Fibroblast of lung (primary cell): ENCODE data around the gene FSTL5. TPM values are rescaled to one million over a fixed set of nuclear protein-coding genes. Genes with fewer than 3 reads are reported as not detected.

Experiments used
- DNase-seq, 2 donors: peaks; one replicate each; pipeline versions ENCODE4 v3.0.0 to v3.0.0-alpha.2; 2010; ENCODE audit warnings: low read depth in 2 of 2
- H2AFZ ChIP-seq: 2 replicates; pipeline ENCODE4 v1.5.1; 2012; ENCODE audit warnings: low read length, control low read depth, inconsistent platforms
- H3K27ac ChIP-seq: 2 replicates; pipeline ENCODE4 v1.5.1; 2011; ENCODE audit warnings: low read length, control low read depth; ENCODE audit not compliant: insufficient read depth
- H3K27me3 ChIP-seq: 2 replicates; pipeline ENCODE4 v1.5.1; 2011; ENCODE audit warnings: mild to moderate bottlenecking, low read length; ENCODE audit not compliant: control insufficient read depth, insufficient read depth
- H3K36me3 ChIP-seq: 2 replicates; pipeline ENCODE4 v1.5.1; 2011; ENCODE audit warnings: low read length; ENCODE audit not compliant: control insufficient read depth, insufficient read depth
- H3K4me1 ChIP-seq: 2 replicates; pipeline ENCODE4 v1.5.1; 2011; ENCODE audit warnings: low read length; ENCODE audit not compliant: control insufficient read depth, insufficient read depth; ENCODE audit errors: extremely low read depth
- H3K4me2 ChIP-seq: 2 replicates; pipeline ENCODE4 v1.5.1; 2011; ENCODE audit warnings: low read length, control low read depth; ENCODE audit not compliant: insufficient read depth; ENCODE audit errors: extremely low read depth
- H3K4me3 ChIP-seq, 4 experiments: fragments of 200-600 bp in 1 of 4; sonication (generic) in 1 of 4; replicated peaks in 1 of 4; 2 replicates each; pipeline ENCODE4 v1.5.1; 2011 to 2016; ENCODE audit warnings: low read length in 4 of 4, low read depth in 3 of 4, mild to moderate bottlenecking in 3 of 4, control low read depth in 2 of 4, inconsistent platforms in 1 of 4, mixed read lengths in 1 of 4; ENCODE audit not compliant: insufficient read depth in 1 of 4; ENCODE audit errors: control extremely low read depth in 1 of 4
- H3K79me2 ChIP-seq: 2 replicates; pipeline ENCODE4 v1.5.1; 2012; ENCODE audit warnings: mild to moderate bottlenecking, low read length, inconsistent platforms; ENCODE audit not compliant: control insufficient read depth, insufficient read depth
- H3K9ac ChIP-seq: 2 replicates; pipeline ENCODE4 v1.5.1; 2011; ENCODE audit warnings: mild to moderate bottlenecking, low read length, control low read depth; ENCODE audit not compliant: insufficient read depth
- H3K9me3 ChIP-seq: 2 replicates; pipeline ENCODE4 v1.5.1; 2012; ENCODE audit warnings: low read depth, low read length; ENCODE audit not compliant: control insufficient read depth, insufficient read depth
- H4K20me1 ChIP-seq: 2 replicates; pipeline ENCODE4 v1.5.1; 2011; ENCODE audit warnings: low read length; ENCODE audit not compliant: control insufficient read depth, insufficient read depth; ENCODE audit errors: extremely low read depth
- EZH2 ChIP-seq: IDR thresholded peaks from 2 replicates; pipeline ENCODE4 v1.5.1; 2012; ENCODE audit warnings: low read length, control low read depth, mild to moderate bottlenecking; ENCODE audit errors: missing control alignments
- polyA plus RNA-seq, 2 donors: library from polyadenylated mRNA; depleted of rRNA in 1 of 2; stranded (reverse) in 1 of 2; unstranded in 1 of 2; fragments of >200 nt; gene quantifications; 2 replicates each; pipeline ENCODE4 v1.2.1, GENCODE V29; 2011 to 2012; ENCODE audit warnings: missing spikeins in 1 of 2
- total RNA-seq: library from RNA; depleted of rRNA; stranded (reverse); fragments of >200 nt; gene quantifications from 2 replicates; pipeline ENCODE4 v1.2.1, GENCODE V29; 2014
- TF ChIP-seq, protein P1 (sequence below), 2 donors: IDR thresholded peaks in 1 of 2; conservative IDR thresholded peaks in 1 of 2; 1 replicate in 1 of 2; 2 replicates in 1 of 2; pipeline ENCODE4 v1.5.1; 2011 to 2012; ENCODE audit warnings: low read length in 2 of 2, control low read depth in 1 of 2, inconsistent platforms in 1 of 2, low read depth in 1 of 2, mild to moderate bottlenecking in 1 of 2

Gene FSTL5
- total and polyA plus RNA-seq, 2 donors (not counting 1 experiment from before 2014, with no cell fraction given): 0.11 to 0.33 TPM

DNA sequence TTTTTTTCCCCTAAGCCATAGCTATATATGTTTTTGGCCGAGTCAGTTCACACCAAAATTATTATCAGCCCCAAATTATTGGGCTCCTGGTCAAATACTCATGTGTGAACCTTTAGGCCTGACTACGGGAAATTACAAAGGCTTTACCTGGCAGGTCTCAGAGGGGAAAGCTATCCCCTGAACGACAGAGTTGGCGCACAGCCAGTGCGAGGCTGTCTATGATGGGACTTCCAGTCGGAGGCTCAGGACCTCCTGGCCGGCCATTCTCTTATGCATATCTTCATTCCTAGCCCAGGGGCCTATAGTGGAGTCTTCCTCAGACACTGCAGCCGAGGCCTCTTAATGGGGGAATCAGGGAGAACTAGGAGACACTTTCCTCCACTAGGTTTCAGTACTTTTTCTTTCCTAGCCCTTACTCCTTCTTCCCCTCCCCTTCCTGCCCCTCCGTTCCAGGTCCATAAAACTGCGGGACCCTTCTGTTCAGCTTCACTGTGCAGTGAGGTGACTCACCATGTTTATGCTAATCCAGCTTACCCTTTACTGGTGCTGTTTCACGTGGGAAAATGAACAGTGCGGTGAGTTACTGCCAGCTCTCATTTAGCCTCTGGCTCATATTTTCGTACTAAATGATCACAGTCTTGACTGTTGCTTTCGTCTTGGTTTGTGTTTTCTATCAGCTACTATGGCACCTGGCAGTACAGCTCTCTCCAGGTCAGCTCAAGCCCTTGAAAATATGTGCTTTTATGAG, 533.9 kb downstream of the FSTL5 start:
- H3K4me2 ChIP-seq: no peak overlapping the region
- H4K20me1 ChIP-seq: no peaks in the 10 kb centered on the region
- H3K27ac ChIP-seq: no peak overlapping the region
- H3K9ac ChIP-seq: no peak overlapping the region
- H3K27me3 ChIP-seq: no peaks in the 10 kb centered on the region
- TF ChIP-seq, protein P1, sequence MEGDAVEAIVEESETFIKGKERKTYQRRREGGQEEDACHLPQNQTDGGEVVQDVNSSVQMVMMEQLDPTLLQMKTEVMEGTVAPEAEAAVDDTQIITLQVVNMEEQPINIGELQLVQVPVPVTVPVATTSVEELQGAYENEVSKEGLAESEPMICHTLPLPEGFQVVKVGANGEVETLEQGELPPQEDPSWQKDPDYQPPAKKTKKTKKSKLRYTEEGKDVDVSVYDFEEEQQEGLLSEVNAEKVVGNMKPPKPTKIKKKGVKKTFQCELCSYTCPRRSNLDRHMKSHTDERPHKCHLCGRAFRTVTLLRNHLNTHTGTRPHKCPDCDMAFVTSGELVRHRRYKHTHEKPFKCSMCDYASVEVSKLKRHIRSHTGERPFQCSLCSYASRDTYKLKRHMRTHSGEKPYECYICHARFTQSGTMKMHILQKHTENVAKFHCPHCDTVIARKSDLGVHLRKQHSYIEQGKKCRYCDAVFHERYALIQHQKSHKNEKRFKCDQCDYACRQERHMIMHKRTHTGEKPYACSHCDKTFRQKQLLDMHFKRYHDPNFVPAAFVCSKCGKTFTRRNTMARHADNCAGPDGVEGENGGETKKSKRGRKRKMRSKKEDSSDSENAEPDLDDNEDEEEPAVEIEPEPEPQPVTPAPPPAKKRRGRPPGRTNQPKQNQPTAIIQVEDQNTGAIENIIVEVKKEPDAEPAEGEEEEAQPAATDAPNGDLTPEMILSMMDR (conservative IDR thresholded peaks at IDR 0.05 in 1 of 2, IDR thresholded peaks at IDR 0.05 in 1 of 2; ENCODE audit: low read depth in 1 of 2, low read length in 2 of 2): no peak
- no peak for TF ChIP-seq EZH2
- H3K4me3 ChIP-seq: no peak overlapping the region
- H3K36me3 ChIP-seq: no peaks in the 10 kb centered on the region
- peak in 1 of 2 donors; percentile 18 for DNase-seq
- H3K4me1 ChIP-seq: no peaks in the 10 kb centered on the region
- no peak overlapping the region for H2AFZ ChIP-seq
- no peaks in the 10 kb centered on the region for H3K9me3 ChIP-seq
- no peaks in the 10 kb centered on the region for H3K79me2 ChIP-seq

DNA sequence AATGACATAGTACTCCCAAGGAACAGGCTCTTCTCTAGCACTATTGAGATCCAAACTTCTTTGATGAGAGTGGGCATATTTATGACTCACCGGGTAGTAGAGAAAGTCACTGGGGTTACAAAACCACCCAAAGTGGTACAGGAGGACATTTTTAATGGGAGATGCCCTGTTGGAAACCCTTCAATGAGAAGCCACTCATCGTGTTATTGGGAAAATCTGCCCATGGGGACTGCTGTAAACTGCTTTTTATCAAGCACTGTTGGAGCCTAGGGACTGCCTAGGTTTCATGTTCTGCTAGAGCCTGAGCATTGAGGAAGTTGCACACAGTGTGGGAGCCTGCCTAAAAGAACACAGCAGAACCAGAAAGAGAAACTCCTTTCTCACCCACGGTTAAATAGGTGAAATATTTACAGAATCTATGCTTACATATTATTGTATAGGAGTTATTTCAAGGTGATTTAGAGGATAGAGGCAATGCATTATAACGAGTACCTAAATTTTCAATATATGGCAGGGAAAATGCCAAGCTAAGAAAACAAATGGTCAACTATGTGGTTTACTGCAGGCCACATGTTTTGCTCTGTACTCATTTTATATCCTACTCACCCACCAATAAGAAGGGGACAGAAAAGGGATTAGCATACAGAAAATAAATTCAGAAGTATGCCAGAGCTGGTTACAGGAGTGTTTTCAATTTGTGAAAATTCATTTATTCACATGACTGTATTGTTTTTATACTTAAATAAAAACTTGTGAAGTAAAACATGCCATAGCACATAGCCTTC, 559.1 kb downstream of the FSTL5 start:
- TF ChIP-seq, protein P1 (conservative IDR thresholded peaks at IDR 0.05 in 1 of 2, IDR thresholded peaks at IDR 0.05 in 1 of 2; ENCODE audit: low read depth in 1 of 2, low read length in 2 of 2): no peak
- no peak for TF ChIP-seq EZH2
- DNase-seq: no peak
- Histone ChIP-seq H3K79me2 (no peaks in the 10 kb centered on the region), H3K27ac (no peak overlapping the region), H3K9me3 (no peaks in the 10 kb centered on the region), H3K36me3 (no peaks in the 10 kb centered on the region), H4K20me1 (no peaks in the 10 kb centered on the region), H2AFZ (no peak overlapping the region), H3K4me1 (no peaks in the 10 kb centered on the region), H3K9ac (no peak overlapping the region), H3K4me2 (no peak overlapping the region), H3K27me3 (no peaks in the 10 kb centered on the region), H3K4me3 (no peak overlapping the region)

DNA sequence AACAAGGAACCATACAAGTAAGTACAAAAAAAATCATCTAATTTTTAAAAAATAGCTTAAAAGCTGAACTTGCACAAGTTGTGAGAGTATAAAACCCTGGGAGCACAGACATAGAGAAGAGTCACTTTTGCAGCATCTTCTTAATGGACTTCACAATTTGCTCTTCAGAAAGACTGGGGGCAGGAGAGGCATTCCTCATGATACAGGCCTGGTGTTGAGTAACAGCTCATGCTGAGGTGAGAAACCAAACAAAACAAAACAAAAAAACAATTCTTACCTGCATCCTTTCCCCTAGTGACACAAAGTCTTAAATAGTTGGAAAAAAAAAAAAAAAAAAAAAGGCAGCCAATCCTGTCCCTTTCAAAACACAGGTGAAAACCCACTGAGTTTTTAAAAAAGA, 562.8 kb downstream of the FSTL5 start:
- Histone ChIP-seq H3K4me1 (no peaks in the 10 kb centered on the region), H3K27ac (no peak overlapping the region), H3K27me3 (no peaks in the 10 kb centered on the region), H3K36me3 (no peaks in the 10 kb centered on the region), H4K20me1 (no peaks in the 10 kb centered on the region), H3K79me2 (no peaks in the 10 kb centered on the region), H3K9me3 (no peaks in the 10 kb centered on the region), H3K9ac (no peak overlapping the region), H3K4me2 (no peak overlapping the region), H2AFZ (no peak overlapping the region), H3K4me3 (no peak overlapping the region)
- no peak for DNase-seq
- no peak for TF ChIP-seq EZH2
